ENCODE measurements around the gene ZMIZ2.
"Not testable (repeated sequence)": the region's sequence is repeated elsewhere in the genome, so short reads cannot be mapped to it uniquely, and the experiment has no call there.

DNA sequence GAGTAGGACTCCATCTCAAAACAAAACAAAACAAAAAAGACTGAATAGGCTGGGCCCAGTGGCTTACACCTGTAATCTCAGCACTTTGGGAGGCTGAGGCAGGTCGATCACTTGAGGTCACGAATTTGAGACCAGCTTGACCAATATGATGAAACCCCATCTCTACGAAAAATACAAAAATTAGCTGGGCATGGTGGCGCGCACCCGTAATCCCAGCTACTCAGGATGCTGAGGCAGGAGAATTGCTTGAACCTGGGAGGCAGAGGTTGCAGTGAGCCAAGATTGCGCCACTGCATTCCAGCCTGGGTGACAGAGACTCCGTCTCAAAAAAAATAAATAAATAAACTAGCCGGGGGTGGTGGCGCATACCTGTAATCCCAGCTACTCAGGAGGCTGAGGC, 45.3 kb upstream of the ZMIZ2 start:
- not testable (repeated sequence) for TF ChIP-seq CTCF, POLR2A, POLR2AphosphoS5 (IDR thresholded peaks at IDR 0.05)

All from prostate gland (tissue), 2 donors.